GM12875 (cell line): ENCODE data around the gene GABARAP.
"Not testable (repeated sequence)": the region's sequence is repeated elsewhere in the genome, so short reads cannot be mapped to it uniquely, and the experiment has no call there.

ENCODE experiments used
- H3K4me3 ChIP-seq: one replicate; pipeline ENCODE4 v1.5.1; 2011; ENCODE audit warnings: low read depth, low read length, control low read depth
- TF ChIP-seq, protein P1 (sequence below): IDR thresholded peaks from 2 replicates; pipeline ENCODE4 v1.5.1; 2011; ENCODE audit warnings: low read depth, mild to moderate bottlenecking, control low read depth, inconsistent platforms, low read length, moderate library complexity, borderline replicate concordance; ENCODE audit not compliant: insufficient read depth

The GABARAP gene

GRCh38 chr17:7251661-7252175 is 9.5 kb upstream of the GABARAP start, which contains the start of gene CTDNEP1:
CTDNEP1 (minus strand) TSS chr17:7251734; CDS start chr17:7251296, 438 bp downstream.
- H3K4me3 ChIP-seq, result peak within 1 kb of the TSS; percentile 99
- TF ChIP-seq, protein P1, sequence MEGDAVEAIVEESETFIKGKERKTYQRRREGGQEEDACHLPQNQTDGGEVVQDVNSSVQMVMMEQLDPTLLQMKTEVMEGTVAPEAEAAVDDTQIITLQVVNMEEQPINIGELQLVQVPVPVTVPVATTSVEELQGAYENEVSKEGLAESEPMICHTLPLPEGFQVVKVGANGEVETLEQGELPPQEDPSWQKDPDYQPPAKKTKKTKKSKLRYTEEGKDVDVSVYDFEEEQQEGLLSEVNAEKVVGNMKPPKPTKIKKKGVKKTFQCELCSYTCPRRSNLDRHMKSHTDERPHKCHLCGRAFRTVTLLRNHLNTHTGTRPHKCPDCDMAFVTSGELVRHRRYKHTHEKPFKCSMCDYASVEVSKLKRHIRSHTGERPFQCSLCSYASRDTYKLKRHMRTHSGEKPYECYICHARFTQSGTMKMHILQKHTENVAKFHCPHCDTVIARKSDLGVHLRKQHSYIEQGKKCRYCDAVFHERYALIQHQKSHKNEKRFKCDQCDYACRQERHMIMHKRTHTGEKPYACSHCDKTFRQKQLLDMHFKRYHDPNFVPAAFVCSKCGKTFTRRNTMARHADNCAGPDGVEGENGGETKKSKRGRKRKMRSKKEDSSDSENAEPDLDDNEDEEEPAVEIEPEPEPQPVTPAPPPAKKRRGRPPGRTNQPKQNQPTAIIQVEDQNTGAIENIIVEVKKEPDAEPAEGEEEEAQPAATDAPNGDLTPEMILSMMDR, result no peak

DNA sequence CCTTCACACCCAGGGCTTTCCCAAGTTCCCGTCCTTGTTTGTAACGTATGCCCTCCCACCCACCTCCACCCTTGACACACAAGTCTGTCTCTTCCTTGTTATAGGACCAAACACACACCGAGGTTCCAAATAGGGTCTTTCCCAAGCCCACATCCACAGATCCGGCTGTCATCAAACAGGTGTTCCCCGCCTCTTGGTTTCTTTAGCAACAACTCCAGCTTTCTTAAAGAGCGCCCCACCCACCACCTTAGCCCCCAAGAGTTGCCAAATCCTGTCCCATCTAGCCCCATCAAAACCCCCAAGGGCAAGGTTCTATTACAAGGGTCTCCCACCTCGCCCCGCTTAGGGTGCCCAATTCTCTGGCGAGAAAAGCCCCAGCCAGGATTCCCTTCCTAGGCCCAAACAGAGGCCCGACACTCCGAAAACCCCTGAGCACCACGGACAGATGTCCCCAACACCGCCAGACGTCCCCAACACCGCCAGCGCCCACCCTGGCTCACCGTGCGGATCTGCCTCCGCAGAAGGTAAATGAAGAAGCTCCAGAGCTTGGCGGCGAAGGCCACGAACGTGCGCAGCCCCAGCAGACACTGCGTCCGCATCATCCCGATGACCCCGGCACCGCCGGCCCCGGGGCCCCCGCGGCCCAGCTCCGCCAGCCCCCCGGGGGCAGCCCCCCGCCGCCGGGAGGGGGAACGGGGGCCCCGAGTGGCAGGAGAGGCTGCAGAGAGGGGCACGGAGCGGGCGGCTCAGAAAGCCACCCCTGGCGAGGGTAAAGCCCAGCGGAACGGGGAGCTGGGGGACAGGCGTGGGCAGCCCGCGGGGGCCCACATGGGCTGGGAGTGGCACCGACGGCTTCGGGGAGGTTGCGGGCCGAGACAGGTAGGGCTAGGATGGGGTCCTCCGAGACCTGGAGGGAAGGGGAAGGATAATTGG is 8.7 kb upstream of the GABARAP start:
- peak overlapping the region; percentile 99 for H3K4me3 ChIP-seq
- TF ChIP-seq, protein P1, result no peak

- peak overlapping the region; percentile 99 for H3K4me3 ChIP-seq
- TF ChIP-seq, protein P1, result no peak
These were observed 7.6 kb upstream of the GABARAP start for GRCh38 chr17:7249830-7250229.

DNA sequence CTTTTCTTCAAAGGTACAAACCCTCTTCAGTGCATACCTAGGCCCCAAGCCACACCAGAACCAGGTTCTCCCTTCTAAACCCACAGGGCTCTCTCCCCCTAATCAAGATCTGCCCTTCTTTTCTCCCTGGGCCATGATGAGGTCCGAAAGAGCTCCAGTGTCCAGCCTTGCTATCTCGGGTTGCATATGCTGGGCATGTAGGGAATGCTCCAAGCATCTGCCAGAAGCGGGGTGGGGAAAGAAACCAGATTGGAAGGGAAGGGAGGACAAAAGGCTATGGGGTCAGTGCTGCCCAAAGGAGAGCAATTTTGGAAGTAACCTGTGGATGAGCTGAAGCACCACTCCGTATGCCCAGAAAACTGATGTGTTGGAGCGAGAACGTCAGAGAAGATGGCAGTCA is 7.0 kb upstream of the GABARAP start:
- TF ChIP-seq, protein P1, result no peak
- no peak overlapping the region for H3K4me3 ChIP-seq

- TF ChIP-seq, protein P1, result no peak
- no peak overlapping the region for H3K4me3 ChIP-seq
These were observed 6.5 kb upstream of the GABARAP start for GRCh38 chr17:7248796-7249195.

GRCh38 chr17:7246779-7247178 is 4.5 kb upstream of the GABARAP start:
- H3K4me3 ChIP-seq, result no peak overlapping the region
- TF ChIP-seq, protein P1, result no peak

DNA sequence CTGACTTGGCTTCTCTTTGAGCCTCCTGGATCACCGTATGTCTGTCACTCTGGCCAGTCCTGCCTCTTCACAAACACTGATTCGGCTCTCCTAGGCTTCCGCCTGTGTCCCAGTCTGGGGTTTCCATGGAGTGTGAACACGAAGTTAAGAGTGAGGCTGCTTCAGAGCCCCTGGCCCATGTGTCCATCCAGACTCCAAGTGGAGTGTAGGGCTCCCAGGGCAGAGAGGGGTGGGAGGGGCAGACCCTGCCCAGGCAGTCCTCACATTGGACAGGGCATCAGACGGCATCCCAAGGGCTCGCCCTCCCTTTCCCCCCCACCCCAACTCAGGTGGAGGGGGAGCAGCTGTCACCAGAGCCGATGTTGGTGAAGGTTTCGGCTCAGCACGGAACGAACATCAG is 1.6 kb upstream of the GABARAP start:
- not testable (repeated sequence) for H3K4me3 ChIP-seq
